Epithelial cell of esophagus (primary cell): Measurements from ENCODE around the gene TCF7L2.

Experiments used
- DNase-seq: peaks from one replicate; pipeline ENCODE4 v3.0.0; 2010; ENCODE audit warnings: low read depth
- H3K4me3 ChIP-seq: 2 replicates; pipeline ENCODE4 v1.5.1; 2011; ENCODE audit warnings: mild to moderate bottlenecking, low read length, control low read depth
- TF ChIP-seq, protein P1 (sequence below): IDR thresholded peaks from 2 replicates; pipeline ENCODE4 v1.5.1; 2011; ENCODE audit warnings: low read depth, mild to moderate bottlenecking, low read length, control low read depth, inconsistent platforms; ENCODE audit not compliant: insufficient read depth; ENCODE audit errors: missing control alignments

TCF7L2 gene

DNA sequence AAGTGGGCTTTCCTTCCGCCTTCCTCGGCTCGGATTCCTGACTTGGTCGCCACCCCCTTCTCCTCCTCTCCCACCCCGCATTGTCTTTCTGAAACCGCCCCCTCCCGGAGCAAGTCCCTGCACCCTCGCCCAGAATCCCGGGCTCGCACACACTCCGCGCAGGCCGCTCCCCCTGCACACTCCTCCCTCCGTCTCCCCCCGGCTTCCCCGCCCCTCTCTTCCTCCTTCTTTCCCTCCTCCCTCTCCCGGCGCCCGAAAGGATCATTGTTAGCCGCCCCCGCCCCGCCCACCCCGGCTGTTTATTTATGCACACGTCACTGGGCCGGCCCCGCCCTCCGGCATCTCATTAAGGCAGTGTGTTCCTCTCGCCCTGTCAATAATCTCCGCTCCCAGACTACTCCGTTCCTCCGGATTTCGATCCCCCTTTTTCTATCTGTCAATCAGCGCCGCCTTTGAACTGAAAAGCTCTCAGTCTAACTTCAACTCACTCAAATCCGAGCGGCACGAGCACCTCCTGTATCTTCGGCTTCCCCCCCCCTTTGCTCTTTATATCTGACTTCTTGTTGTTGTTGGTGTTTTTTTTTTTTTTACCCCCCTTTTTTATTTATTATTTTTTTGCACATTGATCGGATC, at the start of gene TCF7L2:
TSS of gene TCF7L2 (plus strand) at position 373 of the 633 bp plus-strand sequence. CDS start 510 bp downstream, outside the sequence.
- TF ChIP-seq, protein P1, sequence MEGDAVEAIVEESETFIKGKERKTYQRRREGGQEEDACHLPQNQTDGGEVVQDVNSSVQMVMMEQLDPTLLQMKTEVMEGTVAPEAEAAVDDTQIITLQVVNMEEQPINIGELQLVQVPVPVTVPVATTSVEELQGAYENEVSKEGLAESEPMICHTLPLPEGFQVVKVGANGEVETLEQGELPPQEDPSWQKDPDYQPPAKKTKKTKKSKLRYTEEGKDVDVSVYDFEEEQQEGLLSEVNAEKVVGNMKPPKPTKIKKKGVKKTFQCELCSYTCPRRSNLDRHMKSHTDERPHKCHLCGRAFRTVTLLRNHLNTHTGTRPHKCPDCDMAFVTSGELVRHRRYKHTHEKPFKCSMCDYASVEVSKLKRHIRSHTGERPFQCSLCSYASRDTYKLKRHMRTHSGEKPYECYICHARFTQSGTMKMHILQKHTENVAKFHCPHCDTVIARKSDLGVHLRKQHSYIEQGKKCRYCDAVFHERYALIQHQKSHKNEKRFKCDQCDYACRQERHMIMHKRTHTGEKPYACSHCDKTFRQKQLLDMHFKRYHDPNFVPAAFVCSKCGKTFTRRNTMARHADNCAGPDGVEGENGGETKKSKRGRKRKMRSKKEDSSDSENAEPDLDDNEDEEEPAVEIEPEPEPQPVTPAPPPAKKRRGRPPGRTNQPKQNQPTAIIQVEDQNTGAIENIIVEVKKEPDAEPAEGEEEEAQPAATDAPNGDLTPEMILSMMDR, result no peak
- DNase-seq, result peak; percentile 98
- H3K4me3 ChIP-seq, result peak within 1 kb of the TSS; percentile 71

DNA sequence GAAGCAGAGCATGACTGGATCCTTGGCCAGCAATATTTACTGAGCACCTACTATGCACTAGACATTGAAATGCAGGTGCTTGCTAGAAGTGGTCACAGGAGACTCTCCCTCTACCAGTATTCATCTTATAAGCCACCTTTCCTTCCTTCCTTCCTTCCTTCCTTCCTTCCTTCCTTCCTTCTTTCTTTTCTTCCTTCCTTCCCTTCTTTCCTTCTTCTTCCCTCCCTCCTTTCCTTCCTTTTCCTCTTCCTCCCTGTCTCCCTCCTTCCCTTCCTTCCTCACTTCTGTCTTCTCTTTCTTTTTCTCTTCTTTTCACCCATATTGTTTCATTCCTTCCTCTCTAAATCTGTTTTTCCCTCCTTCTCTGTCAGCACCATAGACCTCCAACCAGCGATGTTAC, 47.3 kb upstream of the TCF7L2 start:
- TF ChIP-seq, protein P1, result no peak
- no peak for DNase-seq
- H3K4me3 ChIP-seq, result no peak overlapping the region

DNA sequence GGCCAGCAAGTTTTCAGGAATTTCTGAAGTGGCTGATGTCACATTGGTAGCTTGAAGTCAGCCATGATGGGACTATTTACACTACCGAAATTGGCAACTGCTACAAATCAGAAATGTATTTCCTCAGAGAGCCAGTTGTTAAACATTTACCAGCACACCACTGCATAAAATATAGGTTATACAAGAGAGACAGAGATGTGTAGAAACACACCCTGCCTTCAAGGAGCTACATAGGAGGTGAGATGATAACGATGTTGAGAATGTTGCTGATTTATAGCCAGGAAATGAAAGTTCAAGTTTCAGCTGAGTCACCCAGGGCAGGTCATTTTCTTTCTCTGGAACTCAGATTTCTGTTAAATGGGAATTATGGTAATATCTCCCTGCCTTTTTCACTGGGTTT, 46.0 kb upstream of the TCF7L2 start:
- TF ChIP-seq, protein P1, result no peak
- peak; percentile 76 for DNase-seq
- H3K4me3 ChIP-seq, result no peak overlapping the region

DNA sequence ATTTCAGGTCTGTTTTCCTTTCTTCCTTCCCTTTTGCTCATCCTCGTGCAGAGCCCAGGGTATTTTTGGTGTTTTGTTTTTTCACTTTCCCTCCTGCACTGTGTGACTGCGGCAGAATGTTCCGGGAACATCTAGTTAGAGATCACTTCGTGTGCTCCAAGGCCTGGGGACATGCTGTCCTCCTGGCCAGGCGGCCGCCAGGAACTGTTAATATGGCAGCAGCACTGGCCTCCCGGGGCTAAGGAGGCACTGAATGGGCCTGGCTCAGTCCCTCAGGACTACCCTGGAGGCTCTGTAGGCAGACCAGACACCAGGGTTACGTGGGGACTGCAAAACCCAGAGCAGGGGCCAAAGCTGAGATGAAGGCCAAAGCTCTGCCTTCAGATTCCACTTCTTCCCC, 43.1 kb upstream of the TCF7L2 start:
- TF ChIP-seq, protein P1, result no peak
- H3K4me3 ChIP-seq, result no peak overlapping the region

DNA sequence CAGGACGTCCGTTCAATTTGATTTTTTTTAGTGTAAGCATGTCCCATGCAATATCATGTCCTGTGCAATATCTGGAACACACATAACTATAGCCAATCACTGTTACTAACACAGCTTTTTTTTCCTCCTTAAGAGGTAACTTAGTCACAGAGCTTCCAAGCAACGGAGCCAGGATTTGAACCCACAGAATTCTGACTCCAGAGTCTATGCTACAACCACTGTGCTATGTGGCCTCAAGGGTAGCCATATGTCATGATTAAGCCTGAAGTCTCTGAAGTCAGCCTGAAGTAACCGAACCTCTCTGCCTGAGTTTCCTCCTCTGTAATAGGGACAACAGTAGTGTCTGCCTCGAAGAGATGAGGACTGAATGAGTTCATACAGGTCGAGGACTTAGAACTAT, 42.2 kb upstream of the TCF7L2 start:
- DNase-seq, result peak; percentile 16
- no peak overlapping the region for H3K4me3 ChIP-seq
- TF ChIP-seq, protein P1, result no peak

More for the DNA sequence above, 43.1 kb upstream of the TCF7L2 start:
- DNase-seq, result no peak

DNA sequence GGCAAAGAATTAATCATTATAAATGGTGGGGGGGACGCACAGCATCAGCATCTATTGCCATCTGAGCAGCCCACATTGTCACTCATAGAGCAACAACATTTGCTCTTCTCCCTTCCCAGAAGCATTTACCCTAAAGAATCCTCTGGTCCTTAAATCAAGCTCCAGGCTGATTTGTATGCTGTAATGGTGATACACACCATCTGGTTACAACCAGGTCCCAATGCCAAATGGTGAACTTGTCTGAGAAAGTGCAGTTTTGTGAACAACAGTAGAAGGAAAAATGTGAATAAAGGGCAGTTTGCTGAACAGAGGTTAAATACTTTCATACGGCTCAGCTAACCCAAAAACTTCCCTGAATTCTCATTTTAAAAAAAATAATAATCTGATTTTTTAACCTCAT, 38.8 kb upstream of the TCF7L2 start:
- DNase-seq, result no peak
- no peak overlapping the region for H3K4me3 ChIP-seq
- TF ChIP-seq, protein P1, result no peak

DNA sequence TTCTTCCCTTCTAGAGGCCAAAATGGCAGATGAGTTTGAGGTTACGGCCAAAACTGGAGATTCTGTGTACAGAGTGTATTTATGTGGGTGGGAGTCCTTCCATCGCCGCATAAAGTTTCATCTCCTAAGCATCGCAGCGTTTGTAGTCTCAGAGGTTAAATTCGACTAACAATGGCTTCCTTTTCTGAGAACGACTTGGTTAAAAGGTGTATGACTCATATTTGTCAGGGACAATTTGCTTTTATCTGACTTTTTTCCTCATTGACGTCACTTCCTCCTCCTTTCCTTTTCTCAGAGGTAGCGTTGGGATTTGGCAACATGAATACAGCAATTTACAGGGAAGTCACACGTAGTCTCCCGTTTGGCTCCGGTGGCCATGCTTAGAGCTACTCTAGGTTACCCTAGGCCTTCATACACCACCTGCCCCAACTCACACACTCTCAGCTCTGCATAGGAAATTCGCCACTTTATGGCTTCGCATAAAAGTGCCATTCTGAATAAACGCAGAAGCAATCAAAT, 37.6 kb upstream of the TCF7L2 start:
- TF ChIP-seq, protein P1, result no peak
- no peak overlapping the region for H3K4me3 ChIP-seq
- DNase-seq, result no peak
